ENCODE data around the gene SCAMP5.

Gene SCAMP5

GRCh38 chr15:74956648-74957475 is 38.5 kb upstream of the SCAMP5 start, which contains the start of gene RPP25:
RPP25 (minus strand) TSS chr15:74956772; CDS start chr15:74956583, 189 bp downstream.
- peak; percentile 88 for DNase-seq (ENCODE audit: low read depth, low spot score)
- peaks cover 16% of the 10 kb centered on the region for H3K4me1 ChIP-seq (ENCODE audit: insufficient read depth, insufficient read length)
- TF ChIP-seq ZNF274 (IDR thresholded peaks at IDR 0.05; ENCODE audit: low read depth, low read length) (no peak), YY1 (IDR thresholded peaks at IDR 0.05; ENCODE audit: insufficient read depth, insufficient read length) (no peak), SUZ12 (IDR thresholded peaks at IDR 0.05; ENCODE audit: extremely low read depth, insufficient read depth, insufficient read length) (no peak)
- H3K36me3 ChIP-seq (ENCODE audit: insufficient read depth, insufficient read length, low read length), result no peaks in the 10 kb centered on the region
- no peaks in the 10 kb centered on the region for H3K9me3 ChIP-seq (ENCODE audit: insufficient read depth, low read length)
- H3K27me3 ChIP-seq (ENCODE audit: insufficient read depth, insufficient read length), result peaks cover 38% of the 10 kb centered on the region
- H3K4me3 ChIP-seq (ENCODE audit: insufficient read length, low read depth), result peak within 1 kb of the TSS; percentile 82
- H3K9ac ChIP-seq (ENCODE audit: insufficient read length, low read depth), result peak within 1 kb of the TSS; percentile 92

- TF ChIP-seq YY1 (IDR thresholded peaks at IDR 0.05; ENCODE audit: insufficient read depth, insufficient read length), result no peak
- TF ChIP-seq ZNF274 (IDR thresholded peaks at IDR 0.05; ENCODE audit: low read depth, low read length), result no peak
- no peak for TF ChIP-seq SUZ12 (IDR thresholded peaks at IDR 0.05; ENCODE audit: extremely low read depth, insufficient read depth, insufficient read length)
- Histone ChIP-seq H3K9me3 (ENCODE audit: insufficient read depth, low read length) (no peaks in the 10 kb centered on the region), H3K4me3 (ENCODE audit: insufficient read length, low read depth) (peak overlapping the region; percentile 82), H3K36me3 (ENCODE audit: insufficient read depth, insufficient read length, low read length) (no peaks in the 10 kb centered on the region), H3K4me1 (ENCODE audit: insufficient read depth, insufficient read length) (peaks cover 12% of the 10 kb centered on the region), H3K9ac (ENCODE audit: insufficient read length, low read depth) (peak overlapping the region; percentile 92), H3K27me3 (ENCODE audit: insufficient read depth, insufficient read length) (peaks cover 42% of the 10 kb centered on the region)
- DNase-seq (ENCODE audit: low read depth, low spot score), result no peak
Observed at GRCh38 chr15:74957476-74958035, 37.8 kb upstream of the SCAMP5 start.

- TF ChIP-seq YY1 (IDR thresholded peaks at IDR 0.05; ENCODE audit: insufficient read depth, insufficient read length), result no peak
- TF ChIP-seq SUZ12 (IDR thresholded peaks at IDR 0.05; ENCODE audit: extremely low read depth, insufficient read depth, insufficient read length), result no peak
- peak overlapping the region; percentile 82 for H3K4me3 ChIP-seq (ENCODE audit: insufficient read length, low read depth)
- peak; percentile 28 for DNase-seq (ENCODE audit: low read depth, low spot score)
- no peaks in the 10 kb centered on the region for H3K36me3 ChIP-seq (ENCODE audit: insufficient read depth, insufficient read length, low read length)
- no peaks in the 10 kb centered on the region for H3K9me3 ChIP-seq (ENCODE audit: insufficient read depth, low read length)
- peaks cover 12% of the 10 kb centered on the region for H3K4me1 ChIP-seq (ENCODE audit: insufficient read depth, insufficient read length)
- H3K9ac ChIP-seq (ENCODE audit: insufficient read length, low read depth), result peak overlapping the region; percentile 87
- peaks cover 51% of the 10 kb centered on the region for H3K27me3 ChIP-seq (ENCODE audit: insufficient read depth, insufficient read length)
Observed at GRCh38 chr15:74958320-74958907, 36.9 kb upstream of the SCAMP5 start.

GRCh38 chr15:74958908-74959585 is 36.3 kb upstream of the SCAMP5 start:
- Histone ChIP-seq H3K9me3 (ENCODE audit: insufficient read depth, low read length) (no peaks in the 10 kb centered on the region), H3K4me1 (ENCODE audit: insufficient read depth, insufficient read length) (peaks cover 12% of the 10 kb centered on the region), H3K36me3 (ENCODE audit: insufficient read depth, insufficient read length, low read length) (no peaks in the 10 kb centered on the region), H3K9ac (ENCODE audit: insufficient read length, low read depth) (peak overlapping the region; percentile 87), H3K4me3 (ENCODE audit: insufficient read length, low read depth) (peak overlapping the region; percentile 82), H3K27me3 (ENCODE audit: insufficient read depth, insufficient read length) (peaks cover 54% of the 10 kb centered on the region)
- TF ChIP-seq ZNF274 (IDR thresholded peaks at IDR 0.05; ENCODE audit: low read depth, low read length) (no peak), YY1 (IDR thresholded peaks at IDR 0.05; ENCODE audit: insufficient read depth, insufficient read length) (no peak), SUZ12 (IDR thresholded peaks at IDR 0.05; ENCODE audit: extremely low read depth, insufficient read depth, insufficient read length) (no peak)
- DNase-seq (ENCODE audit: low read depth, low spot score), result peak; percentile 32

DNA sequence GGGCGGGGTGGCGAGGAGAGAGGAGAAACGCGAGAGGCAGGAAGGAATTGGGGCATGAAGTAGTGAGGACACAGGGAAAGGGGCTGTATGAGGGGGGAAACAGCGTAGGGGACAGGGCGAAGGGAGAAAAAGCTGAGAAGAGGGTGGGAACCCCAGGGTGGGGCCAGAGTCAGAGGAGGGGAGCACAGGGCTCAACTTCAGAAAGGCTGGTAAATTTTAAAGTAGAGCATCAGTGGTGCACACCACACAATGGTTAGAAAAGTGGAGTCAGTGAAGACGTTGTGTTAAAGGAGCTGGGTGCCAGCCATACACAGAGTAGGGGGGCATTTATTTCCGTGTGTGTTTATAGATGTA is 35.8 kb upstream of the SCAMP5 start:
- Histone ChIP-seq H3K4me1 (ENCODE audit: insufficient read depth, insufficient read length) (peaks cover 8% of the 10 kb centered on the region), H3K36me3 (ENCODE audit: insufficient read depth, insufficient read length, low read length) (no peaks in the 10 kb centered on the region), H3K27me3 (ENCODE audit: insufficient read depth, insufficient read length) (peaks cover 55% of the 10 kb centered on the region), H3K4me3 (ENCODE audit: insufficient read length, low read depth) (peak overlapping the region; percentile 12), H3K9me3 (ENCODE audit: insufficient read depth, low read length) (no peaks in the 10 kb centered on the region), H3K9ac (ENCODE audit: insufficient read length, low read depth) (no peak overlapping the region)
- TF ChIP-seq YY1 (IDR thresholded peaks at IDR 0.05; ENCODE audit: insufficient read depth, insufficient read length) (no peak), SUZ12 (IDR thresholded peaks at IDR 0.05; ENCODE audit: extremely low read depth, insufficient read depth, insufficient read length) (no peak), ZNF274 (IDR thresholded peaks at IDR 0.05; ENCODE audit: low read depth, low read length) (no peak)
- no peak for DNase-seq (ENCODE audit: low read depth, low spot score)

DNA sequence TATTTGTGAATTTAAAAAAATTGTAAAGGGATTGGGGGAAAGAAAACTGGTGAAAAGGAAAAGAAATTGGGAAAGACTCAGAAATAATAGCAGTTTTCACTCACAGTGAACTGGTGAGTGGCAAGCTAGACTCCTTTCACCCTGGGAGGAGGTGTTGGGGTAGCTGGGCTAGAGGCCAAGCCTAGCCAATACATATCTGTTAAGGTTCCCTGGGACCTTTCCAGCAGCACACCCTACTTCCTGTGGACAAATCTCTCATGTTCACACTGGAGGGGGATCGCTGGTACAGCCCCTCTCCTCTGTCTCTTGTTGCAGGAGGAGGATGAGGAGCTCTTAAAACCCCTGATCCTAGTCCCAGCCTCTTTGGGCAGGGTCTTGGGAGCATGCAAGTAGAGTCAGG is 35.1 kb upstream of the SCAMP5 start:
- no peaks in the 10 kb centered on the region for H3K36me3 ChIP-seq (ENCODE audit: insufficient read depth, insufficient read length, low read length)
- no peak overlapping the region for H3K4me3 ChIP-seq (ENCODE audit: insufficient read length, low read depth)
- peaks cover 6% of the 10 kb centered on the region for H3K4me1 ChIP-seq (ENCODE audit: insufficient read depth, insufficient read length)
- TF ChIP-seq YY1 (IDR thresholded peaks at IDR 0.05; ENCODE audit: insufficient read depth, insufficient read length) (no peak), ZNF274 (IDR thresholded peaks at IDR 0.05; ENCODE audit: low read depth, low read length) (no peak), SUZ12 (IDR thresholded peaks at IDR 0.05; ENCODE audit: extremely low read depth, insufficient read depth, insufficient read length) (no peak)
- H3K9ac ChIP-seq (ENCODE audit: insufficient read length, low read depth), result no peak overlapping the region
- peaks cover 52% of the 10 kb centered on the region for H3K27me3 ChIP-seq (ENCODE audit: insufficient read depth, insufficient read length)
- H3K9me3 ChIP-seq (ENCODE audit: insufficient read depth, low read length), result no peaks in the 10 kb centered on the region
- DNase-seq (ENCODE audit: low read depth, low spot score), result no peak
